DMS153 (cell line): Measurements from ENCODE around the gene FHOD1.

Source experiments
- DNase-seq: peaks from one replicate; lab custom pipeline; 2025; lab: John Stamatoyannopoulos, UW

FHOD1 gene

DNA sequence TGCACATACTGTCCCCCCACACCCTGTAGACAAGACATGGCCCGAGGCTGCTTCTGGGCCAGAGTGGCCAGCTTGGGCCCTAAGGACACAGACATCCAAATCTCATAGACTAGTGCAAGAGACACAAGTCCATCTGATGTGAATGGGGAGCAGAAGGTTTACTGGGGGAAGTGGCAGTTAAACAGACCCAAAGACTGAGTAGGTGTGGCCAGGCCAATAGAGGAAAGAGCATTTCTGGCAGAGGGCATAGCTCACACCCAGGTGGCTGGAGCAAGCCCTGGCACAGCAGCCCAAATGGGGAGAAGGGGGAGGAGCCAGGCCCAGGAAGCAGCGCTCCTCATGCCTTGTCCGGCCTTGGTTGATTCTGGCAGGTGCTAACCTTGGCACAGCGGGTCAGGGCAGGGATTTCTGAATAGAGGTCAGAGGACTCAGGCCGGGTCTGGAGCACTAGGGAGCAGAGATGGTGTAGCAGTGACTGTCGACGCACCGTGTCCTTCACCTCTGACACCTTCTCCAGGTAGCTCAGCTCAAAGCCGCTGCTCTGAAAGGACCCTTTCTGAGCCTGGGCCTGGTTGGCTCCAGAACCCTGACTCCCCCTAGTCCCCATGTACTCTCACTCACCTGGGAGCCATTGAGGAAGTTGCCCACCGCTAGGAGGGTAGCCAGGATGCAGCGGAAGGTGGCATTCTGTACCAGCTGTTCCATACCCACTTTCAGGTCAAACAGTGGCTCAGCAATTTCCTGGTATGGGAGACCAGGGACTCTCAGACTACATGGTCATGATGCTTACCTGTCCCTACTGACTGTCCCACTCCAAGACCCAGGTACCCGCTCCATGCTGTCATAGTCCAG is 16.2 kb downstream of the FHOD1 start:
- no peak for DNase-seq

DNA sequence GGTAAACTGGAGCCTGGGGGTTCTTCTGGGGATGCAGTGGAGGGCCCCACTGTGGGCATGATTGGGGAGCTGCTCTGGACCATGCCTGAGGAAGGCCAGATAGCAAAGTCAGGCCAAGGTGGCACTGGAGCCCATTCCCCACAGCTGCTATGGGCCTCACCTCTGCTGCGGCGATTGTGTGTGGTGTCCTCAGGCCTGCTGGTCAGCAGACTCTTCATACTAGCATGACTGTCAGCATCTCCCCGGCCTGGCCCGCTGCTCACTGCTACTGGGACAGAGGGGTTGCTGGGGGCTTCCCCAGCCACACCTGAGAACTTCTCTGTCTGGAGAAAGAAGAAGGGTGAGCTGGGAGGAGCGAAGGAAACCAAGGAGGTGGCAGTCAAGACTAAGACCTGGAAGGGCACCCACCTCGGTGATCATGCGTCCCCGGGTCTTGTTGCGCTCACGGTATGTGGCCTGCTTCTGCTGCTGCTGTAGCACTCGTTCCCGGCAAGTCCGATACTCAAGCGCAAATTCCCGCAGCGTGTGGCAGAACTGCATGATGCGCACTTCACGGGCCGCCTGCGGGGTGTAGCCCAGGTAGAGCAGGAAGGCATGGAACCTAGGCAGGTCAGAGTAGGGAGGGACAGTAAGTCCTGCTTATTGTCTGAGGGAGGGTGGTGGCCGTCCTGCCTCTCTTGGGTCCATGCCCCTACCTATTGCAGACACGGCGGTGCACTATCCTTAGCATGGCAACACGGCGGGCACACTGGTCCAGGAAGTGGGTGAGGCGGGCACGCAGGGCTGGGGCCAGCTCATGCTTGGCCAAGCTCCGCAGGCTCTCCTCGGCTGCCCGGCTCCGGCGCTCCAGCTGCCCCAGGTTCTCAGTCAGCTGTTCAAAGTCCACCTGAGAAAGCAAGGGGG is 17.1 kb downstream of the FHOD1 start:
- no peak for DNase-seq

DNA sequence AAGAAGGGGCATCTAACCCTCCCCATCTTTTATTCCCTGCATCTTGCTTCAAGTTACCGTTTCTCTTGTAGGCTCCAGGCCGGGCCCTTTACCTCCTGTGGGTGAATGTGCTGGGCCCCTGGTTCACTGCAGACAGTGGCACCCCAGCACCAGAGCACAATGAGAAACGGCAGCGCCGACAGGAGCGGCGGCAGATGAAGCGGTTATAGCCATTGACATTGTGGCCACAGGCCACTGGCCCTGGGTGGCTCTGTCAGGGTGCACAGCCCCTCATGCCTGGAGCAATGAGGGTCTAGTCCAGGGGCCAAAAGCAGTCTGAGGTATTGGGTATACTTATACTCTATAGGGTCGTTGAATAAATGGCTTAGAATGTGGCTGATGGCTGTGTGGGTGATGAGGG is 18.4 kb downstream of the FHOD1 start:
- DNase-seq, result no peak

DNA sequence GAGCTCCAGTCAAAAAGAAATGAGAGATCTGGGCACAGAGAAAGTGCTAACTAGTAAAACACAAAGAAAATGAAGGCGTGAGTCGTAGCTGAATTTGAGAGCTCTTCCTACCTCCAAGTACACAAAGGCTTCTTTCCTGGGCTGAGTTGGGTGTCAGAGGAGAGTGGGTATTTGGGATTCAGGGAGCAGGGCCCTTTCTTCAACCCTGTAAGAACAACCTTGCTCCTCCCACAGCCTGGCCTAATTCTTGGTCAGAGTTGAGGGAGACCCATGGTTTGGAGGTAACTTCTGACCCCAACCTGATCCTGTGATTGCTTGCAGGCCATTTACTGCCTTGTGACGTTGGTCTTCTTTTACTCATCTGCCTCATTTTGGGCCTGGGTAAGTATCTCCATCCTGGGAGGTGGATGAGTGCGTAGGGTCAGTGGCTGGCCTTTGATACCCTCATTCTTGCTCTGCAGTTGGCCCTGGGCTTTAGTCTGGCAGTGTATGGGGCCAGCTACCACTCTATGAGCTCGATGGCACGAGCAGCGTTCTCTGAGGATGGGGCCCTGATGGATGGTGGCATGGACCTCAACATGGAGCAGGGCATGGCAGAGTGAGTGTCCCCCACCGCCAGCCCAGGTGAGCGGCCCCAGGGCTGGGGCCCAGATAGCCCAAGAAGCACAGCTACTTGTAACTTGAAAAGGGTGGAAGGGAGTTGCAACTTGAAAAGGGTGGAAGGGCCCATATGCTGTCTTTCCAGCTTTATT is 19.1 kb downstream of the FHOD1 start:
- no peak for DNase-seq

DNA sequence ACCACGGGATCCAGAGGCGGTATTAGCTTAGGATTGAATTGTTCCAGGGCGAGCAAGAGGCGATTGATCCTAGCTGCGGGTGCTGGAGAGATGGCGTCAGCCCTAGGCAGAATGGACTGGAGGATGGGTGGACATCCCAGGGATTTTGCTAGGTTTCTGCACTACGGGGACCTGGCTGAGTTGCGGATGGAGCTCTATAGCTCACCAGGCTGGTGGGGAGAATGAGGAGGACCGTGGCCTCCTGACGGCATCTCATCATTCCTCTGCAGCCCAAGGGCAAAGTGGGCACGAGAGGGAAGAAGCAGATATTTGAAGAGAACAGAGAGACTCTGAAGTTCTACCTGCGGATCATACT is 19.7 kb downstream of the FHOD1 start:
- no peak for DNase-seq

DNA sequence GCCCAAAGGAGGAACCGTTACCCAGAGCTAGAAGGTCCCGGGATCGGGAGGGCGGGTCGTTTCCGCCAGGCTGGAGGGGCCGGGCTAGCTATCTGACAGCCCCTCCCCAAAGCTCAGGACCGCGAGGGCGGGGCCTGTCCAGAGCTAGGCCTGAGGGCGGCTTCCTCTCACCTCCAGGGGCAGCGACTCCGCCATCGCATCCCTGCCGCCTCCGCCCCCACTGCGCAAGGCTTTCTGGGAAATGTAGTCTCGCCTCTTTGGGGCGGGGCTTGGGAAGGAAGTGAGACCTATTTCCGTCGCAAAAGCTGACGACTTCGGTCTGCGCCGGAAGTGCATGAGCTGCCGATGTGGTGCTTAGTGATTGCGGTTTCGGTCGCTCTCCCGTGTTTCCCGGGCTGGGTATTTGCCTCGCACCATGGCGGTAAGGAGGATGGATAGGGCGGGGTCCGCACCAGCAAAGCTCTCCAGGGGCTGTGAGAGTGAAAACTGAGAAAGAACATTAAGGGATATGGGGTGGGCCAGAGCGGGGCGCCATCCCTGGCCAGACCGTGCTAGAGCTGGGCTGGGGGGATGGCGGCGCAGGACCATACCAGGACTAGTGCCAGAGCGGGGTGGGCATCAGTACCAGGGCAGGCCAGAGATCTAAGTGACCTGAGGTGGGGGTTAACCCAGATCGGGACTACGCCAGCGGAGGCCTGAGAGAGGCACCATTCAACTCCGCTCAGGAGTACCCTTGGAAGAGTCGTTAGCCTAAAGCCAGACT is 20.3 kb downstream of the FHOD1 start, which contains the start of gene TMEM208:
Gene TMEM208 (plus strand): TSS at position 327 of the 763 bp plus-strand sequence. CDS start 89 bp downstream, at position 416.
- DNase-seq, result peak; percentile 97

DNA sequence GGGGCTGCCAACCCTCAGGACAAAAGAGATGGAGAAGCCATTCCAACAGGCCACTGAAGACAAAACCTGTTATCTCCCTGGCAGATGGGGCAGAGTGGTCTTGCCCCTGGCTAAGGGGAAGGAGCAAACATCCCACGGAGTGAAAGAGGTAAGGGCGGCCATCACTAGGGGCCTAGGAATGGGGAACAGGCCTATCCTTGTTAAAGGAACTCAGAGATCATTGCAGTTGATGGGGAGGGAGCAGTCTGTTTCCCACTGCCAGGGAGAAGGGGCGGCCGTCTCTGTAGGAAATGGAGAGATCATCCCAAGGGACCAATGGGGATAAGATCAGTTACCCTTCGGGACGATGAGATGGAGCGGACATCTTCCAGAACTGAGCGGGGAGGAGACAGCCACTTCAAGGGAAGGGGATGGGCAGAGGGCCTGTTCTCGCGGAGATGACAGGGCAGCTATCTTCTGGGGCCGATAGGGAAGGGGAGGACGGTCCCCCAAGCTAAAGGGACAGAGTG is 20.9 kb downstream of the FHOD1 start:
- no peak for DNase-seq

DNA sequence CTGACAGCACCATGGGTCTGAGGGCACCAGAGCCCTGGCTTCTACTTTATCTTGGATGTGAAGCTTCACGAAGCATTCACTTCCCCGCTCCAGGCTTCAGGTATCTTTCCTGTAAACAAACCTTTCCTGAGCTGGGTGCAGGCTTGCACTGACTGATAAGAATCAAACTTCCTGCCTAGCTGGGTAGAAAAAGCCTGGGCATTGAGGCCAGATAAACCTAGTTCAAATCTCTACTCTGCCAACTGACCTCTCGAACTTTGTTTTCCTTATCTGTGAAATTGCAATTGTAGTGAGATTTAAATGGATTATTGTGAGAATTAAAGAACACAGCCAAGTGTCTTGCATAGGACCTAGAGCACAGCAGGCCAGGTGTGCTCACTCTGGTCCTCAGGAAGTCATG is 23.3 kb downstream of the FHOD1 start:
- DNase-seq, result no peak

DNA sequence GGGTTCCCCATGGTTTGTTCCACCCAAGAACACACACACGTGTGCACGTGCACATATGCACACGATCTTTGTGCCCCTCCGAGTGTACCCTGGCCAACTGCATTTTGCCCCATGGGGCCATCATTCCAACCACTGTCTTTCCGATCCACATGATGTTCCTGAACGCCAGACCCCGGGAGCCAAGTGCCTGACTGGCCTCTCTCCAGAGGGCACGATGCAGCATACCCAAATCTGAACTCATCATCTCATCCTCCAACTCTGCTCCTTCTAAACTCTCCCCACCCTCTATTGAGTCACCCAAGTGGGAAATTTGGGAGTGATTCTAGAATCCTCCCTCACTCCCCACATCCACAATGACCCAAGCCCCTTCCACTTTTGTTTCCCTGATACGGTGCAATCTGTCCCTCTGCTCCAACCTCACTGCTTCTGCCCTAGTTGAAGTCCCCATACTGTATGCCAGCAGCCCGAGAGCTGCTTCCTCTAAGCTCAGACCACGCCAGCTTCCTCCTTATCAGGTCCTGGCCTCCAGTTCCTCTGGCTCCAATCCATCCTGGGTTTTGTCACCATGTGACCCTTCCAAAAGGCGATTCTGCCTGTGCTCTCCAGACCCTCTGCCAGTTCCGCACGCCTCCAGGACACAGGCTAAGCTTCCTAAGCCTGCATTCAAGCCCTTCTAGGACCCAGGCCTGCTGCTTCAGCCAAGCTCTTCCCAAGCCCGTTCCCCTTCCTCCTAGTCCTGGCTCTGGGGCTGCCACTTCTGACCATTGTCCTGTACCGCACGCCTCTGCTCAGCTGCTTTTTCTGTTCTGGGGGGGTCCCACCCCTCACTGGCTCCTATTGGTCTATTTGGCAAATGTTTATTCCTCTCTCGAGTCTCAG is 30.4 kb downstream of the FHOD1 start:
- no peak for DNase-seq

DNA sequence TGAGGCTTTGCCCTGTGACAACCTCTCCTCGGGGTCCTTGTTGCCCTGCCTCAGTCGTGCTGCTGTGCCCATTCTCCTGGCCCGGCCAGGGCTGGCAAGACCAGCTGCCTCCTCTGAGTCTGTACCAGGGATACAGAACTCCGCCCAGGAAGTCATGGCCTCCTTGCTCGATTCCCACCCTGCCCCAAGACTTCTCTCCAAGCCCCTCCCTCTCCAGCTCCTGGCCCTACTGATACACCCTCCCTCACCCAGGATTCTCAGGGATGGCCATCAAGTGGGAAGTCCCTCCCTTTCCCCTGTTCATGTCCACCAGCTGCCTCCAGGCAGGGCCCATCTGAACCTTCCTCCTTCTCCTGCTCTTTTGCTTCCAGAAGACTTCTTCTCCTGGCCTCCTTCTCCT is 31.6 kb downstream of the FHOD1 start:
- no peak for DNase-seq

DNA sequence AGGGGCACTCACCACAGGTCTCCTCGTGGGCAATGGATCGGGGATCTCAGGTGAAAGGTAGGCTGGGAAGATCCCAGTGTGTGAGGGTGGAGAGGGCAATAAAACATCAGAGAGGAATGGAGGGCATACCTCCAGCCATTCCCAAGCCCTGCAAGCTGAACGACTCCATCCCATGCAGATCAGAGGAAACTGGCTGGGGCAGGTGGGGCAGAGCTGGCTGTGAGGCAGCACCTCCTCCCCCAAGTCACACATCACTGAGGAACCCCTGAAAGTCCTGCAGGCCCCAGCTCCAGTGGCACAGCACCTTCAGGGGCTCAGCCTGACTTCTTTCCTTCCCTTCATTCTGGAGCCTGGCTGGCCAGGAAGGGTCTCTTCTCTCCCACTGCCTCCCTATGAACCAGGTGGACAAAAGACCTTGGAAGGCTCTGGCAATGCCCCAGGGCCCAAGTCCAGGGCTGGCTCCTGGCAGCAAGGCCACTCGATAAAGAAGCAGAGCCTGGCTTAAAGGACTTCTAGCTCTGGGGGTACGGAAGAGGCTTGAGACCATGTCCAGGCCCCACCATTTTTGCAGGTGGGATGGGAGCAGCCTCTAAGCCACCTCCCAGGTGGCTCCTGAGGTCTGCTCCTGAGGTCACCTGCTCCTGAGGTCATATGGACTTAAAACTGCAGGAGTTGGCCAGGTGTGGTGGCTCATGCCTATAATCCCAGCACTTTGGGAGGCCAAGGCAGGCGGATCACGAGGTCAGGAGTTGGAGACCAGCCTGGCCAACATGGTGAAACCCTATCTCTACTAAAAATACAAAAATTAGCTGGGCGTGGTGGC is 33.9 kb downstream of the FHOD1 start:
- no peak for DNase-seq

DNA sequence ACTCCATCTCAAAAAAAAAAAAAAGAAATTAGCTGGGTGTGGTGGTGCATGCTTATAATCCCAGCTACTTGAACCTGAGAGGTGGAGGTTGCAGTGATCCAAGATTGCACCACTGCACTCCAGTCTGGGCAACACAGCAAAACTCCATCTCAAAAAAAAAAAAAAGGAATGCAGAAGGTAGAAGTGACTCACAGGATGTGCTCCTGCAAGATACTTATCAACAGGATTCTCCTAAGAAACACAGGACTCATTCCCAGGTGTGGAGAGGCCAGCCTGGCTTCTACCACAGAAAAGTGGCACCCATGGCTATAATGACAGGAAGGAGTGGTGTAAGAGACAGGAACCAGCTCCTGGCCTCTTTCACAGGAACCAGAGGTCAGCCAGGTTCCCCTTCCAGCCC is 34.5 kb downstream of the FHOD1 start:
- DNase-seq, result no peak

DNA sequence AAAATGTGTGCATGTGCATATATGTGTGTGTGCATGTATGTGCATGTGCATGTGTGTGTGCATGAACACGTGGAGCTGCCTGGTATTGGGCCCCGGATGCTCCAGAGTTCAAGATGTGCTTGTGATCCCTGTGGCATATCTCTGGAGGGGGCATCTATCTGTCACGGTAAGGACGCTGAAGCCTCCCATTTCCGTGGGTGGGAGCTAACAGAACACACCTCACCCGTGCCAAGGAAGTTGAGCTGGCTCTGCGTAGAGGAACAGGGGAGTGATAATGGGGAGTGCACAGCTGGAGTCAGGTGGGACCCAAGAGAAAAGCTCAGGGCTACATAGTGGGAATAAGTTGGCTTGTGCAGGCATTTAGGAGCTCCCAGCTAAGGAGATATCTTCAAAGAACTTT is 35.6 kb downstream of the FHOD1 start:
- no peak for DNase-seq

DNA sequence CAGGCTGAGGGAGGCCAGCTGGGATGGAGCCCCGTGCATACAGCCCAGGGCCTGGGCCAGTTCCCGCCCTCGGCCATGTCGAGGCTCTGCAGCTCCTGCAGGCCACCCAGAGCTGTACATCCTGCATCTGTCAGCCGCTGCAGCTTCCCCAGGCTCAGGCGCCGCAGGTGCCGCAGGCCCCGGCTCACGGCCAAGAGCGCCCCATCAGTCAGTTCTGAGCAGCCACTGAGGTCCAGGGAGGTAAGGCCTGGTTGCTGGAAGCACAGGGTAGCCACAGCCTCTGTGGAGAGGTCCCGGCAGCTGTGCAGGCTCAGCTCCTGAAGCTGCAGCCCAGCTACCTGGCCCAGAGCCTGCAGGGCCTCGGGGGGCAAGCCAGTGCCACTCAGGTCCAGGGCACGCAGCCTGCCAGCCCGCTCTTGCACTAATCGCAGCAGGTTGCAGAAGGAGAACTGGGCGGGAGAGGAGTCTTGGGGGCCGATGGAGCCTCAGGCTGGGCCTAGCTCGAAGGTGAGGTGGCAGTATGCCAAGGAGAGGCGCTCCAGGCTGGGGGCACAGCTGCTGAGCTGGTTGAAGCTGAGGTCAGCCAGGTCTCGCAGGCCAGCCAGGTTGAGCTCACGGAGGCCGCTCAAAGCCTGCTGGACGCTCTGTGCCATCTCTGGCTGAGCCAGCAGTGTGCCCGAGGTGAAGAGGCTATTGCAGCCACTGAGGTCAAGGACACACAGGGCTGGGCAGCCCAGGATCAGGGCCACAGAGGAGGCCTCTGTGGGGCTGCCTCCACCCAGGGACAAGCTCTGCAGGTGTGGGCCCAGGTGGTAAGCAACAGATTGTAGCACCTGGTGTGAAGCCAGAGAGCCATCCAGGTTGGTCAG is 37.0 kb downstream of the FHOD1 start:
- no peak for DNase-seq

DNA sequence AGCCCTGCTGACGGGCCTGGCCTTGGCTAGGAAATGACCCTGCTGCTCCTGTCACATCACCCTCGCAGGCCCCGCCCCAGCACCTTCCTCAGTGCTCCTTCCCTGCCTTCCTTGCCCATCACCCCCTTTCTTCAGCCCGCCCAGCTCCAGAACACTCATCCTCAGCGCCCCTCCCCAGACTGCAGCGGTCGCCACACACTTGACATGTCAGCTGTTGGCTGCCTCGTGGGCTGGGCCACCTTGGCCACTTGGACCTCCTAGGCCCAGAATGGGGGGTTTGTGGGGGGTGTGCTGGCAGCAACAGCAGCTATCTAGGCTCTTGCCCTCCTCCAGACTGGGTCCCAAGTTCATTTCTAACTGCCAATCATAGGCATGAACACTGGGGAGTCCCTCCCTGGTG is 37.7 kb downstream of the FHOD1 start:
- no peak for DNase-seq

DNA sequence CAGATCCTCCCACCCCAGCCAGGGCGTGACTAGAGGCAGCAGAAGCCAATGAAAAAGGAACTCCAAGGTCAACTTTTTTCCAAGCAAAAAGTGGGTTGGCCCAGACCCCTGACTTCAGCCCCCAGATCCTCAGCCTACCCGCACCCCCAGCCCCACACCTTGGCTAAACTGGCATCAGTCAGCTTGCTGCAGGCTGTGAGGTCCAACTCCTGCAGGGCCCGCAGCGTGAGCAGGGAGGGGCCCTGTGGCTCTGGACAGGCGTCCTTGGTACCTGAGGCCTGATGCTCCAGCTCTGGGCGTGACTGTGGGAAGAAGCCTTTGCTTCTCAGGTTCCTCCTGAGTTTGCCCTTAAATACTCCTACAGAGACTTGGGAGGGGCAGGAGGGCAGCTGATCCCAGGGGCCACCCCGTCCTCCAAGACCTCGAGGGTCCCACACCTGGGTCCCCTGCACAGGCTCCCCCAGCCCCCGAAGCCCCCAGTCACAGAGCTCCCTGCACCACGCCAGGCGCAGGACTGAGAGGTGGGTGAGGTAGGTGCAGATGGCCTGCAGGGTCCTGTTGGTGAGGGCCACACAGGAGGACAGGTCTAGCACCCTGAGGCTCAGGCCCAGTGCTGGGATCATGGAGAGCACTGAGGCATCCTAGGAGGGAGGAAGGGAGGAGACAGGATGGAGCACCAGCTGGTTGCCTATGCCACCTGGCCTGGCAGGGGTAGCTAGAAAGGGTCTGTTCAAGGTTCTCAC is 39.0 kb downstream of the FHOD1 start:
- no peak for DNase-seq

DNA sequence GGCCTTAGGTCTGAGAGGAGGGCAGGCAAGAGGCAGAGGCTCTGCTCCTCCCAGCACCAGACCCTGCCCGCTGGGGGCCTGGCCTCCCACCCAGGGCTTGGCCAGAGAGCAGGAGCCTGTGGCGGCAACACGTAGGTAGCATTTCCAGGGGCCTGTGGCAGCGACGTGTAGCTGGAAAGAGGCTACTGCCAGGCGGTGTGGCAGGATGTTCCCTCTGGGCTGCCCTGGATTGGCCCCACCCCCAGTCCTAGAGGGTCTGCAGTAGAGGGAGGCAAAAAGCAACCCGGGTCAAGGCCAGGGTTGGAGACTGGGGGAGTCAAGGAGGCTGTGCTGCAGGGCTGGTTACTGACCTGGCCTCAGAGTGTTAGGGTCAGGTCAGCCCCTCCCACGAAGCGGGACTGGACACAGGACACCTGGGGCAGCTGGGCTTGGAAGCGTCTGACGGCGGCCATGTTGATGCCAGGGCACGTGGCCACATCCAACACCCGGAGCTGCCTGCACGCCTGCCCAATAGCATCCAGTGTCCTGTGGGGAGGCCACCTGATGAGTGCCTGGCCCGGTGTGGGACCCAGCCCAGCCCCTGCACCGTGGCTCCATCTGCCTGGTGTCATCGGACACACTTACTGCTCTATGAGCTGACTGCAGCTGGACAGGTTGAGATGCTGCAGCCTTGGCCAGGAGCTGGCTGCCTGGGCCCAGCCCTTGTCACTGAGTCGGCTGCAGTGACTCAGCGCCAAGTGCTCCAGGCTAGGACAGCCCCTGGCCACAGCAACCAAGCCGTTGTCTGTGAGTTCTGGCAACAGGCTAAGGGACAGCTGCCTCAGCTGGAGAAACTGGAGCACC is 39.8 kb downstream of the FHOD1 start:
- no peak for DNase-seq
